ENCODE data around the gene TDRD10.

TDRD10 gene

GRCh38 chr1:154500533-154500932 lies 1.5 kb upstream of the TDRD10 start:
- POLR2A ChIA-PET = no interaction called here
- CTCF ChIA-PET = interaction anchor here (2.1 to 3.4 kb wide), 3 partner anchors 9 to 46 kb away, joined by 6 to 21 read pairs (median 9); no protein-coding TSS in a partner anchor
- no peak for TF ChIP-seq CTCF (IDR thresholded peaks at IDR 0.05; ENCODE audit: insufficient read depth, low read length, missing control alignments)
- no peak for DNase-seq (ENCODE audit: low read depth, low spot score)
- H3K4me3 ChIP-seq (ENCODE audit: low read depth, low read length) = no peak overlapping the region

- H3K4me3 ChIP-seq (ENCODE audit: low read depth, low read length) = no peak overlapping the region
- POLR2A ChIA-PET = no interaction called here
- CTCF ChIA-PET = interaction anchor here (0.6 to 3.4 kb wide), 5 partner anchors 8 to 58 kb away, joined by 3 to 21 read pairs (median 4); no protein-coding TSS in a partner anchor
- DNase-seq (ENCODE audit: low read depth, low spot score) = no peak
- TF ChIP-seq CTCF (IDR thresholded peaks at IDR 0.05; ENCODE audit: insufficient read depth, low read length, missing control alignments) = no peak
Measured at GRCh38 chr1:154501423-154502065, 475 bp upstream of the TDRD10 start.

- CTCF ChIA-PET = no interaction called here
- no peak for TF ChIP-seq CTCF (IDR thresholded peaks at IDR 0.05; ENCODE audit: insufficient read depth, low read length, missing control alignments)
- POLR2A ChIA-PET = no interaction called here
- no peak overlapping the region for H3K4me3 ChIP-seq (ENCODE audit: low read depth, low read length)
- no peak for DNase-seq (ENCODE audit: low read depth, low spot score)
Measured at GRCh38 chr1:154502744-154503115, 711 bp downstream of the TDRD10 start.

GRCh38 chr1:154503898-154504297 lies 1.9 kb downstream of the TDRD10 start:
- TF ChIP-seq CTCF (IDR thresholded peaks at IDR 0.05; ENCODE audit: insufficient read depth, low read length, missing control alignments) = no peak
- POLR2A ChIA-PET = no interaction called here
- DNase-seq (ENCODE audit: low read depth, low spot score) = no peak
- no peak overlapping the region for H3K4me3 ChIP-seq (ENCODE audit: low read depth, low read length)
- CTCF ChIA-PET = no interaction called here

GRCh38 chr1:154512760-154513159 lies 10.7 kb downstream of the TDRD10 start:
- POLR2A ChIA-PET = no interaction called here
- CTCF ChIA-PET = interaction anchor here (1.0 kb wide), 1 partner anchor 33 kb away, joined by 3 read pairs; no protein-coding TSS in a partner anchor
- no peak for TF ChIP-seq CTCF (IDR thresholded peaks at IDR 0.05; ENCODE audit: insufficient read depth, low read length, missing control alignments)
- H3K4me3 ChIP-seq (ENCODE audit: low read depth, low read length) = no peak overlapping the region
- DNase-seq (ENCODE audit: low read depth, low spot score) = no peak

- no peak overlapping the region for H3K4me3 ChIP-seq (ENCODE audit: low read depth, low read length)
- no peak for TF ChIP-seq CTCF (IDR thresholded peaks at IDR 0.05; ENCODE audit: insufficient read depth, low read length, missing control alignments)
- CTCF ChIA-PET = interaction anchor here (1.4 kb wide), 1 partner anchor 33 kb away, joined by 4 read pairs; no protein-coding TSS in a partner anchor
- POLR2A ChIA-PET = no interaction called here
- DNase-seq (ENCODE audit: low read depth, low spot score) = no peak
Measured at GRCh38 chr1:154514066-154514553, 12.1 kb downstream of the TDRD10 start.
